Anterior cingulate cortex (tissue), 58 donors: Measurements from ENCODE around the gene DROSHA.

Source experiments
- DNase-seq, 58 donors: peaks; one replicate each; lab custom pipeline; 2025; lab: John Stamatoyannopoulos, UW

The DROSHA gene

DNA sequence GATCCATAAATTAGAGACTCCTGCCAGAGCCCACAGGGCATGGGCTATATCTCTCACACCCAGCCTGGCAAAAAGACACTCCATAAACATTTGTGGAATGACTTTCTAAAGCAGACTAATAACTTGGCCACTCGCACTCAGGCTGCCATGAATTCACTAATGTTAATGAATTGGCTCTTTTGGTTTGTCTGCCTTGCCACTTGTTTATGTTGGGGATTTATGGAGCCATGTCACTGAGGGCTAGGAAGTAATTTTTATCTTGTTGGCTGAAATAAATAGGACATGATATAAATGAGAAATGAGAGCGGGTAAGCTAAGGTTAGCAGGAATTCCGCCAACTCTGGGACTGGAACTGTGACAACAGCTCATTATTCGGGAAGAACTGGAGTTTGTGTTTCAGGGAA, 55.2 kb downstream of the DROSHA start:
- DNase-seq: peak in 15 of 58 donors; percentile 4 to 36 (median 15)

DNA sequence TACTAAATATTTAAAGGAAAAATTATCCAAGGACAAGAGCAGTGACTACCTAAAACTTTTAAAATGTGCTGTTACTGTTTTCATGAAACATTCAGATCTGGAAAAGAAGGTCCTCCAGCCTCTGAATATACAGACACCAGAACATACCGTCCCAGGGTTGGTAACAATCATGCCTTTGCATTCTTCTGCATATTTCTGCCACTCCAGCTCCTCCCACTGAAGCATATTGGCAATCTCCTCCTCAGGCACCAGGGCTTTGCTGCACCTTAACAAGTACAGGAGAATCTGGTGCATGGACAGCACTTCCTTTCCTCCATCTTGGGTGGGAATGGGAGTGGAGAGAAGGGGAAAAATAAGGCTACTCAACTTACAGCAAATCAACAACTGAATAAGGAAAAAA, 60.0 kb downstream of the DROSHA start:
- no peak for DNase-seq

DNA sequence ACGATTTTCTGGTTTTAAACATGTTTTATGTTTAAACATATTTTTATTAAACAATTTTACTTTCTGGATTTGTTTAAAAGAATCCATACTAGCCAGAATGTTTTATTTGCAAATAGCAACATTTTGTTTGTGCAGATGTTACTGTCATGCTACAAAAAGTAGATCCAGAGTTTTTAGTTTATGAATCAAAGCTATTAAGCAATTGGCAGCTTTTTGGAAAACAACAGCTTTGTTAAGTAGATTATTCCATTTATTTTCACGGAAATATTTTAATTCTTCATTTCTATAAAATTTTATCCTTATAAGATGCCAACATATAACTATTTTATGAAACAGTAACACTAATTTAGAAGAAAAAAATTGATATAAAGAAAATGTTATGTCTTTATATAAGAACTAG, 60.9 kb downstream of the DROSHA start:
- DNase-seq: no peak

DNA sequence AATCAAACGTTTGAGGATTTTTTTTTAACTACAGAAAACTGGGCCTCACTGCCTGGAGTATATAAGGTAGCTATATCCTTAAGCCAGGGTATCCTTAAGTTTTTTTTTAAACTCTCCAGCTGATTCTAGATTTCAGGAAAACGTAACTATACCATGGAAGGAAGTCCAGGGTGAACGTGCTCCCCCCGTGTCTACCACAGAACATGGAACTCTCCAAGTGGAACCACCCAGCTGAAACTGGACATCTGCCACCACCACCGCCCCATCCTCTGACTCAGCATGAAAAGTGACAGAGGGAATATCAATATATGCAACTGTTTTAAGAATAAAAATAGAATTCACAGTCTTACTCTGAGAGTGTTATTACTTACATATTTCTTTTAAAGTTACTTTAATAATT, 61.3 kb downstream of the DROSHA start:
- DNase-seq: no peak

DNA sequence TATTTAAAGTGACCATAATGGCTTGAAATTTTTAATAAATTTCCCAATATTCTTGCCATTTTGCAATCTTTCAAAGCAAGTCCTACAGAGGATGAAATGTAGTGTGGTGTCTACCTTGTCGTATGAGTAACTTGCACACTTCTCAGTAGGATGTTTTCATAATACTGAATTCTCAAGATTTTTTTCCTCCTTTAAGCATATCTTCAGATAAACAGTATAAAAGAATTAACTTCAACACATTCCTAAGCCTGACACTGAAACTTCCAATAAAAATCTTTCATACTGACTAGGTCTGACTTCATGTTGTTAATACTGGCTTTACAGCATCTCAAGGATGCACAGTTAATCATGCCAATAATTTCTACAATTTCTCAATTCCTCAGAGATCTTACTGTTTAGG, 62.0 kb downstream of the DROSHA start:
- DNase-seq: no peak

DNA sequence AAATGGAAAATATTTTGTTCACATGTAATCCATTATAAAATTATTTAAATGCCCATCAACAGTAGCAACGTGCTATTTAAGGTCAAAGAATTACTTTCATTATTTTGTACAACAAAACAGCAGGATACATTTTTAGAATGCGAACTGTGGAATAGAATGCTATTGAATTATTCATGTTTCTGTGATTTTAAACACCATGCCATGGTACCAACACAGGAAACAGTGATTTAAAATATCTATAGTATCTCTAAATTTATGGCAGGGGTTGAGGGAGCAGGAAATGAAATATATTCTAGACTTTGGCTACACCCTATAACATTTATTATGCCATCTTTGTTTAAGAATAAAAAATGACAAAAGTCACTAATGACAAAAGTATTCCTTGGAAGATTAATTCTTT, 62.4 kb downstream of the DROSHA start:
- no peak for DNase-seq

DNA sequence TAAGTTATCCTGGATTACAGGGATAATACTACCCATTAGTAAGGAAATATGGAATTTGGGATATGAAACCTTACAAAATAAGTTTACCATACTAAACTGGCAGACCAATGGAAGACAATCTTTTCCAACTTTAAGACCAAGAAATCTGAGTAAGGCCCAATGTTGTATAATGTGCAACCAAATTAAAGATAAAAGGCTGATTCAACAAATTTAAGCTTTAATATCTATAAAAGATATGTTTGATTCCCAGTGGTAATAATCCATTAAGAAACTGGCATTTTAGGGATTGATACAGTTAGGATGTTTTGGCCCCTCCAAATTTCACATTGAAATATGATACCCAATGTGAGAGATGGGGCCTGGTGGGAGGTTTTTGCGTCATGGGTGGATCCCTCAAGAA, 66.6 kb downstream of the DROSHA start:
- no peak for DNase-seq

DNA sequence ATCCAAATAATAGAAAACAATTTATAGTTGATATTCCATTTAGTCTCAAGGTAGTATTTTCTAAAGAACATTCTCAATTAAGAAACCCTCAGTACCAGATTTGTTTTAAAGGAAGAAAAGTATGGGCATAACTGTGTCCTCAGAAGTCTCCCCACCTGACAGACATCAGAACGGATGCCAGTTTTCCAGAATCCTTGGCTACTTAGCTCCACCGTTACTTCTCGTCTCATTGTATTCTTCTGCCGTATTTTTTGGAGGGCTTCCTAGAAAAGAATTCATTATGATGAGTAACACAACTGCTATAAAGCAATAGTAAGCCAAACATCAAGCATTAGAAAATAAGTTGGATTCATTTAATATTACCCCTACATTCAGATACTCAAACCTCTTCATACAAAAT, 67.8 kb downstream of the DROSHA start:
- DNase-seq: no peak

DNA sequence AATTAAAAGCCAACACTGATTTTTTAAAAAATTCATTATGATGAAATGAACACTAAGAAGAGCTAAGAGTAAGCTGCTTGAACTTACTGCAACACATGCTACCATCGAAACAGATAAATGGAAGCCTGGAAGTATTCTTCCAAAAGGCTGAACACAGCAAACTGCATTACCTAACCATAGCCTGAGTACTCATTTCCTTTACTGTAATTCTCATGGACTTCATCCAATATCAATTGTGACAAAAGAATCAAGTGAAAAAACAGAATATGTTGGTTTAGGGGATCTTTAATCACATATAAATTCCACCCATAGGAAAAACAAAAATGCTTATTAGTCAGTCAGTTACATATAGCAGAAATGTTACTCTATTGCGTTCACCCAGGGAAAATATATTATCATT, 68.5 kb downstream of the DROSHA start:
- no peak for DNase-seq

DNA sequence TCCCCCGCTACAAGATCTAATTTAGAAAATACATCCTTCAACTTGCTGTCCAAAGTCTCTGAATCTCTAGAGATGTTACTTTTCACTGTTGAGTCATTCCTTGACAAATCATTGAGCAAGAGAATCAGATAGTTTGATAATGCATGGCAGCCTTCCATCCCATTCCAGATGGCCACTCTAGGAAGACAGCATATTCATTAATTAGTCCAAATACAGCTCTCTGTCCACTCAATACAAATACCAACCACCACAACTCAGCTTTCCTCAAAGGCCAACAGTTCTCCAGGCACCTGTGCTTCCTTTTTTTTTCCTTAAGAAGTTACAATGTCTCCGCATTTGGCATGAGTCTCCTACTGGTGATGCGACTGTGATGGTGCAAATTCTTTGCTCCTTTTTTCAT, 72.3 kb downstream of the DROSHA start:
- no peak for DNase-seq

DNA sequence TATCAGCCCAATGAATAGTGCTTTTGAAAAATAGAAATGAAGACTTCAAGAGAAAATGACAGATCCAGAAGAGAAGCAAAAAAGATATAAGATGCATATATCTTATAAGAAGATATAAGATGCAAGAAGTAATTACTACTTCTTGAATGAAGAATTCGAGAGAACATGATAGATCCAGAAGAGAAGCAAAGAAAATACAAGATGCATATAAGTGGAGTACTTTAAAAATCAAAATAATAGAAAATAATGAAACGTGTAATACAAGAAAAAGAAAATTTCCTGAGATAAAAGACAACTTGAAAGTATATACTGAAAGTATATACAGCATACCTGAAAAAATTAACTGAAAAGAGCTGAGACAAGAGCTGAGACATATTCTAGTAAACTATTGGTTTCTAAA, 76.7 kb downstream of the DROSHA start:
- no peak for DNase-seq

DNA sequence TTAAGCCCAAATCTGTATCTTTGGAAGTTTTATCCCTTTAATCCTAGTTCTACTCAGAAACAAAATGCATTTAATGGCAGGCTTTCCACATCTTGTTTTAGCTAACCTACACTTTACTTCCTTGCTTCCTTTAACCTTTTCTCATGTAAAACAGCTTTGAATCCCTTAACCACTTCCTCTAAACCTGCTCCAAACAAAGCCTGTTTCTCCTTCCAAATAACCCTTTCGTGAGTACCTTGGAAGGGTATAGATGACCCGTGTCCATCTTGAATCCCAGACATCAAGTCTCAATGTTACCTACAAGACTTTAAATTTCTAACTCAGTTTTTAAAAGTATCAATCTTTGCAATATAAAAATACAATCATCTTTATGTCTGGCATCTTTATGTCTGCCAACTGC, 78.4 kb downstream of the DROSHA start:
- no peak for DNase-seq

DNA sequence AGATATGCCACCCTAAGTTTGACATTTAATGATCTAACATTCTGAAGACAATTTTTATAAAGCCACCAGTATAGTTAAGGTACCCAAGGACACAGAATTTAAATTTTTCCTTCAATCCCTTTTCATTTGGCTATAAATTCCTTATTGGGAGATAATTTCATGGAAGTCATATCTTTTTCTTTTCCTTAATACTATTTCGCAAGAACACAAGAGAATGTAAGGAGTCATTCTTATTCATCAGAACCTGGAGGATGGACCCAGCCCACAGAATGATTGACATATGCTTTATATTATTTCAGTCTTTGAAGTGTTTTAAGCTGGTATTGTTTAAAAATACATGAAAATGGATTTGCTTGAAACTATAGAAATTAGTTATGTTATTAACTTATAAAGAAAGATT, 79.6 kb downstream of the DROSHA start:
- DNase-seq: no peak

DNA sequence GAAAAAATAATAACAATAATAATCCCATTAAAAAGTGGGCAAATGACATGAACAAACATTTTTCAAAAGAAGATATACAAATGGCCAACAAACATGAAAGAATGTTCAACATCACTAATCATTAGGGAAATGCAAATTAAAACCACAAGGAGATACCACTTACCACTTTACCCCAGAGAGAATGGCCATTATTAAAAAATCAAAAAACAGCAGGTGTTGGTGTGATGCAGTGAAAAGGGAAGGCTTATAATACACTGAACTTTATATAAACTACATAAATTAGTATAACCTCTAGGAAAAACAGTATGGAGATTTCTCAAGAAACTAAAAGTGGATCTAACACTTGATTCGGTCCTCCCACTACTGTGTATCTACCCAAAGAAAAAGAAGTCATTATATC, 81.9 kb downstream of the DROSHA start:
- DNase-seq: no peak

DNA sequence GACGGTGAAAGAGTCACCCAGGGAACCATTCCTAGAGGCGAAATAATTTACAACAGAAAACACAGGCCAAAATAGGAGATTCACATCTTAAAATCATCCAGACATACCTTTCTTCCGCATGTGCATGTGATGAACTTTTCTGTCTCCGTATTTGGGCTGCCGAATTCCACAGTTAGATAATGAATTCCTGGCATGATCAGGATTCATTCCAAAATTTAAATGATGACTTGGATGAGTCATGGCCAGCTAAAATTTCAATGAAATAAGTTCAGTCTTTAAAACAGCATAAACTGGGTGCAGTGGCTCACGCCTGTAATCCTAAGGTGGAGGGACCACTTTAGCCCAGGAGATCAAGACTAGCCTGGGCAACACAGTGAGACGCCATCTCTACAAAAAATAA, 82.7 kb downstream of the DROSHA start:
- no peak for DNase-seq

DNA sequence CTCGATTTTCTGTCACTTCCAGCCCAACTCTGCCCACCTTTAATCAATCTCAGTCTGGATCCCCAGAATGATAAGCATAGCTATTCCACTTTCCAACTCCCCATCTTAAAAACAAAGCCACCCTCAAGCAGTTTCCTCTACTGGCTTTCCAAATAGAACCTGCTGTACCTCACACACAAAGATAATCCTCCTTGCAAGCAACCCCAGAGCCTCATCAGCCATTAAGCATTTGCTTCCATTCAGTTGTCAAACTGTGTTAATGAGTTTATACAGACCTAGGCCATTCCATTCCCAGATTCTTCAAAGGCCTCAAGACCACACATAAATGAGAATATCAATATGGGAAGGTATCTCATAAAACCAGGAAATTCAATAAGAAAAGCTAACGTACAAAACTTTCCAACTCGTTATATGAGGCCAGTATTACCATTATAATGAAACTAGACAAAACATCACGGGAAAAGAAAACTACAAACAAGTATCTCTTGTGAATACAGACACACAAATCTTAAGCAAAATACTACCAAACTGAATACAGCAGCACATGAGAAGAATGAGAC, 86.8 kb downstream of the DROSHA start:
- no peak for DNase-seq

DNA sequence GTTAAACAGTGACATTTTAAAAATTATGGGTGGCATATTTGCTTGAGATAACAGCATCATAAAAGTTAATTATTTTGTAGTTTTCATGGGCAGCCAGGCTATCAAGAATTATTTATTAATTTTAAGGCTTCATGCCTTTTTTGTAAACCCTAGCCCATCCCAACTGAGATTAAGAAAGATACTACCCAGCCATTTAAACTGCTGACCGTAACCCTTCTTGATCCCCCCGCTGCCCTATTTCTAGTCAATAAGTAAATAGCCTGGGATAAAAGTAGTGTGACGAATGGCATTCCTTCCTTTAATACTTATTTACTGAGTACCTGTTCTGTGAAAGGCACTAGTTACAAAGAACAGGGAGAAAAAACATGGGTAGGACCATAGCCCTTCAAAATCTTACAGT, 88.3 kb downstream of the DROSHA start:
- DNase-seq: no peak

DNA sequence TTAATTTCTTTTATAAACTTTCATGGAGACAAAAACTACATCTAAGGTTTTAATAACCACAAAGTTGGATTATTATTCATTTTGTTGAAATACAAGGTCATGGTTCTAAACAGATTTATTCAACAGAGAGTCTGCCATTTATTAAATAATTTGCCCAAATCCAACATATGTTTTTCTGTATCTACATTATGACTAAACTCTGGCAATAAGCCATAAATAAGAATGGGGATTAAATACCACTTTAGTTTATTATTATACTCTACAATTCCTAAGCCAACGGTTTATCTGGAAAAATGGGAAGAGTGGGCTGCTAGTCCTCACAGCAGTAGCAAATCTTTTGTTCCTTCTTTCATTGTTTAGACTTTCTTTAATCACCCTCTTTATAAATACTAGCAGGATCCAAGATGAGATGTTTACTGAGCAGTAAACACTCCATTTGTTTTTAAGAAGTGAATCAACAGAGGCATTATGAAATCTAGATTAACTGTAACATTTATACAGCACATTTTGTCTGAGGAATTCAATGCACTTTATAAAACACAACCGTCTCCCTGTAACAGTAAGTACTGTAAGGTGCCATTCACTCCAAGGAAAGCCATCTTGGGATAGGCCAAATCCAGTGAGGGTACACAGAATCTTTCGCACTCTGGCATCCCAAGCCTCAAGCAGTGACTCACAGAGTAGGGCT, 89.7 kb downstream of the DROSHA start:
- DNase-seq: no peak

DNA sequence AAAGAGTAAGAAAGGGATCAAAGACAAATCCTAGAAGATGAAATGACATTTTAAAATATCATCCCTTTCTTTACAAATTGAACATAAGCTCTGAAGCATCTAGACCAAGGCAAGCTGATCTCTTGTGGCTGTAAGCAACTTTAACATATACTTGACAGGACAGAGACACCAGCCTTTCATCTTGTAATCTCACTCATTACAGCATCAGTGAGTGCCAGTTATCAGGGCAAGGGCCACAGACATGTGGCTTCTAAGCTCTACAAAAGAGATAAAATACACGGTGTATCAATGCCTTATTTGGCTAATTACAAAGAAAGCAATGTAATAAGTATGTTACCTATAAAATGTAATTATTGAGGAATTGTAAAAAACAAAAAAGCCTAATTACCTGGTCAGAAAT, 95.0 kb downstream of the DROSHA start:
- DNase-seq: no peak

DNA sequence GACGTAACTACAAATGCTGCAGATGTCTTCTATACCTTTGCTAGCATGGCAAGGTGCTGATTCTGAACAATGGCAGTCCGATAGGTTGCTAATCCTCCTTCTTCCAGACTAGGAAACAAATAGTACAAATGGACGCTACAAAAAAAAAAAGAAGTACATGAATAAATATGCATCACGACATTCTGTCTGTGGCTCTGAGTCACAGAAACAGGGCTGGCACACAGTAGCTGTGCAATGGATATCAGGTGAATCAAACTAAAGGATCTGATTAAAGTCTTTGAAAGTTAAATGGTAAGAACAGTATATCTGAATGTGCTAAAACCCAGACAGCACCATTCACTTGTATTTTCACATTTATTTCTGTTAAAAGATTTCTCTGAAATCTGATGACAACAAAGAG, 96.2 kb downstream of the DROSHA start:
- no peak for DNase-seq

DNA sequence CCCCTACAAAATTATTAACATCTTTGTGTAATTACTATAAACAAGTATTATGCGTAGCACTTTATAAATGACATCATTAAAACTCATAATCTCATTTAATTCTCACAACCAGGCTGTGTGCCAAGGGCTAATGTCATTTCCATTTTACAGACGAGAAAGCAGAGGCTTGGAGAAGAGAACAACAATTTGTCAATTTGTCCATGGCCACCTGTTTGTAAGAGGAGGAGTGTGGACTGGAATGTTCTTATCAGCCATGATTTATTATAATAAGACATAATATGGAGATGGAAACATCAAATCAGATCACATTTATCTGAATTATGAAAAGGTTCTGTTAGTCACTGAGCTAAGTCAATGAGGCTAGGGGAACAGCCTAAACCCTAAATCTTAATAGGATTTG, 97.0 kb downstream of the DROSHA start:
- DNase-seq: no peak

DNA sequence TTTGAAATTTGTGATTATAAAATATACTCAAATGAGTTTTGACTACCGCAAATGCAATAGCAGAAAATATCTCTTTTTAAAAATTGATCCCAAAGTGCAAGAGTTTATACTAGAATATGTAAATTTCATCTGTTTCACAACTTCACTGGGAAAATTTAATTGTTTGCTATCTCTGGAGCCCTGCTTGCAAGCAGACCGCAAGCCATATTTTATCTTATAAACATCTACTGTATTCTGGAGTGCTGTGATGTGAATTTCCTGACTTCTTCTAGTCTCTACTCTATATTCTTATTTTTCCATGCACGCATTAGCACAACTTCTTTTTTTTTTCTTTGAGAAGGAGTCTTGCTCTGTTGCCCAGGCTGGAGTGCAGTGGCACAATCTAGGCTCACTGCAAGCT, 98.7 kb downstream of the DROSHA start:
- DNase-seq: no peak

DNA sequence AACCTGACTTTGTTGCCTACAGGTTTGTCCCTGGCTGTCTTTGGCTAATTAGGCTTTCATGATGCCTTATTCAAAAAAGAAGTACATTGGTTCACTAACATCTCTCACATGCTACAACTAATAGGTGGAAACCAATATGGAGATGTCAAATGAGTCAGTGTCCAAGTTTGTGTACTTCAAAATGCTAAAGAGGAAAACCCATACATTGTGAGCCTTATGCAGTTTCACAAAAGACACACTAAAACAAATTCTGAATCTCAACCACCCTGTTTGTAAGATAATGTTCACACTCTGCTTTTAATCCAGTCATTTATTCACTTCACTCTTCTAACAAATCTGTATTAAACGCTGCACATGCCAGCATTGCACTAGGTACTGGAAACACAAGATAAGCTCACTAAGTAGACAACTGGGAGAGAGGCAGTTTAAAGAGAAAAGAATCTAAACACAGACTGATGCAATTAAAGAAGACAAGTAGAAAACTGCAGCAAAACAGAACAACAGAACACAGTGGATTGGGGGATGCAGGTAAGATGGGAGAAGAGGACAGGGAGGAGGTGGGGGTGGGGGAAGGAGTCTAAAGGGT, 104.1 kb downstream of the DROSHA start:
- DNase-seq: no peak
